Stimulated activated CD4-positive, alpha-beta T cell treated with anti-CD3 and anti-CD28 coated beads, Interleukin-4, amount 100 ng/mL, for 4 hours (primary cell): ENCODE results near the gene WDR11.

Experiments used
- DNase-seq, 2 experiments: peaks; one replicate each; pipeline ENCODE4 v3.0.0-alpha.2; 2020

The WDR11 gene, protein sequence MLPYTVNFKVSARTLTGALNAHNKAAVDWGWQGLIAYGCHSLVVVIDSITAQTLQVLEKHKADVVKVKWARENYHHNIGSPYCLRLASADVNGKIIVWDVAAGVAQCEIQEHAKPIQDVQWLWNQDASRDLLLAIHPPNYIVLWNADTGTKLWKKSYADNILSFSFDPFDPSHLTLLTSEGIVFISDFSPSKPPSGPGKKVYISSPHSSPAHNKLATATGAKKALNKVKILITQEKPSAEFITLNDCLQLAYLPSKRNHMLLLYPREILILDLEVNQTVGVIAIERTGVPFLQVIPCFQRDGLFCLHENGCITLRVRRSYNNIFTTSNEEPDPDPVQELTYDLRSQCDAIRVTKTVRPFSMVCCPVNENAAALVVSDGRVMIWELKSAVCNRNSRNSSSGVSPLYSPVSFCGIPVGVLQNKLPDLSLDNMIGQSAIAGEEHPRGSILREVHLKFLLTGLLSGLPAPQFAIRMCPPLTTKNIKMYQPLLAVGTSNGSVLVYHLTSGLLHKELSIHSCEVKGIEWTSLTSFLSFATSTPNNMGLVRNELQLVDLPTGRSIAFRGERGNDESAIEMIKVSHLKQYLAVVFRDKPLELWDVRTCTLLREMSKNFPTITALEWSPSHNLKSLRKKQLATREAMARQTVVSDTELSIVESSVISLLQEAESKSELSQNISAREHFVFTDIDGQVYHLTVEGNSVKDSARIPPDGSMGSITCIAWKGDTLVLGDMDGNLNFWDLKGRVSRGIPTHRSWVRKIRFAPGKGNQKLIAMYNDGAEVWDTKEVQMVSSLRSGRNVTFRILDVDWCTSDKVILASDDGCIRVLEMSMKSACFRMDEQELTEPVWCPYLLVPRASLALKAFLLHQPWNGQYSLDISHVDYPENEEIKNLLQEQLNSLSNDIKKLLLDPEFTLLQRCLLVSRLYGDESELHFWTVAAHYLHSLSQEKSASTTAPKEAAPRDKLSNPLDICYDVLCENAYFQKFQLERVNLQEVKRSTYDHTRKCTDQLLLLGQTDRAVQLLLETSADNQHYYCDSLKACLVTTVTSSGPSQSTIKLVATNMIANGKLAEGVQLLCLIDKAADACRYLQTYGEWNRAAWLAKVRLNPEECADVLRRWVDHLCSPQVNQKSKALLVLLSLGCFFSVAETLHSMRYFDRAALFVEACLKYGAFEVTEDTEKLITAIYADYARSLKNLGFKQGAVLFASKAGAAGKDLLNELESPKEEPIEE

DNA sequence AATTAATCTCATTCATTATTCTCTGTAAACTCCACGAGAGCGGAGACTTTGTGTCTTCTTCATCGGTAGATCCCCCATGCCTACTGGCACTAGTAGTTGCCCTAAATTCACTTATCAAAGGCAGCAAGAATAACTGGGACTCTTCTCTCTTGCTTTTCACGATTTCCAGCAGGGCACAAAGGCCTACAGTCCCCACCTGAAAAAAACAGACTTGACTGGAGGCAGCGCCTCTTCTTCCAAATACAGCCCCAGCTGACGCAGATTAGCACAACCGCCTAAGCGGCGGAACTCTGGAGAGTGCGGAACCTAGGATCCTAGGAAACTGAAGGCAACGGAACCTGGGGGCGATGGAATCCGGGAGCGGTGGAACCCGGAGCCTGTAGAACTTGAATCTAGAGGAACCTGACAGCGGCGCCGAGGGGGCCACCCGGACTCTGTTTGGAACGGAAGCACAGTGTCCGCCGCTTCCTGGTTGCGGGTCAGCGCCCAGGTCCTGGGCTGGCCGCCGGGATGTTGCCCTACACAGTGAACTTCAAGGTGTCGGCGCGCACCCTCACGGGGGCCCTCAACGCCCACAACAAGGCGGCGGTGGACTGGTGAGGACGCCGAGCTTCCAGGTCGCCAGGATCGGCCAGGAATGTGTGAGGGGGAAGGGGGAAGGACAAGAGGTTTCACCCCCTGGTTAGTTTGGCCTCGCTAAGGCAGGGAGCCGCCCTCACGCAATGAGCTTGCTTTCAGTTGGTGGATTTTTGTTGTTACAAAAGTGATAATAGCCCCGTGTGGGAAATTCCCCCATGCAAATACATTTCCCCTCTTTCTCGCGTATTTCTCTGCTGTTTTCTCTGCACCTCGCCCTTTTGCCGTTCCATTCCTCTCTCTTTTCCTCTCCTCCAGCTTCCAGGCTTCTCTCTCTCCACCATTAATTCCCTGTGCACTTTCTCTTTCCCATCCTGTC, at the start of gene WDR11:
Gene WDR11 (plus strand): TSS at position 452 of the 955 bp plus-strand sequence. CDS start 59 bp downstream, at position 511.
- DNase-seq: peak; percentile 49 to 68

DNA sequence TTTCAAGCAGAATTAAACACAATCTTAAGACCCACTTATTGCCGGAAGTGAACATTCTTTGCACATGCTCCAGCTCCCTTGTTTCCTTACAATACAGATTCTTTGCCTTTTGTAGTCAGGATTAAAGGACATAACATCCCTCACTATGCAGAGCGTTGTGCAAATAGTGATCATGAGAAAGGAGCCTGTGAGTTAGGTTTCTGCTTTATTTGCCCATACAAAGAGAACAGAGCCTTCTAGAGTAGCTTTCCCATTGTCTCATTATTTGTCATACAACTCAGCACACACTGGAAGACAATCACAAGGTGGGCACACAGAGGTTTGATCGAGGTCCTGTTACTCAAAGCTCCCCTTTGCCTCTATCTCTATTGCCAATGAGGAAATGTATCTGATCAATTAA, 48.2 kb upstream of the WDR11 start:
- no peak for DNase-seq

DNA sequence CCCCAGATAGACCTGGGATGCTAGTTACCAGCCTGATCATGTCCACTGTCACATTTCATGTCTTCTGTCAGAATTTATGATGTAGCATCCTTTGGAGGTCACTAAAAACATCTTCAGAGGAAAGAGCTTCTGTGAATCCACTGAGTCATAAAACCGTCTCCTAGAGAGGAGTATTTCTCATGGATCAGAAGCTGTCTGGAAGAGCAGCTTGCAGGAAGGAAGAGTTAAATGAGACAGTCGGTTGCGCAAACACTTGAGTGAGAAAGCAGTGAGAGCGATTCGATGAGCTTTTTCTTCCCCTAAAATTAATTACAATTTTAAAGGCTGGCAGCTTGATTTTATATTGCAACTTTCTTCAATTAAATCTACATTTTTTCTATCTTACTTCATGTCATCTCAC, 47.2 kb upstream of the WDR11 start:
- no peak for DNase-seq

DNA sequence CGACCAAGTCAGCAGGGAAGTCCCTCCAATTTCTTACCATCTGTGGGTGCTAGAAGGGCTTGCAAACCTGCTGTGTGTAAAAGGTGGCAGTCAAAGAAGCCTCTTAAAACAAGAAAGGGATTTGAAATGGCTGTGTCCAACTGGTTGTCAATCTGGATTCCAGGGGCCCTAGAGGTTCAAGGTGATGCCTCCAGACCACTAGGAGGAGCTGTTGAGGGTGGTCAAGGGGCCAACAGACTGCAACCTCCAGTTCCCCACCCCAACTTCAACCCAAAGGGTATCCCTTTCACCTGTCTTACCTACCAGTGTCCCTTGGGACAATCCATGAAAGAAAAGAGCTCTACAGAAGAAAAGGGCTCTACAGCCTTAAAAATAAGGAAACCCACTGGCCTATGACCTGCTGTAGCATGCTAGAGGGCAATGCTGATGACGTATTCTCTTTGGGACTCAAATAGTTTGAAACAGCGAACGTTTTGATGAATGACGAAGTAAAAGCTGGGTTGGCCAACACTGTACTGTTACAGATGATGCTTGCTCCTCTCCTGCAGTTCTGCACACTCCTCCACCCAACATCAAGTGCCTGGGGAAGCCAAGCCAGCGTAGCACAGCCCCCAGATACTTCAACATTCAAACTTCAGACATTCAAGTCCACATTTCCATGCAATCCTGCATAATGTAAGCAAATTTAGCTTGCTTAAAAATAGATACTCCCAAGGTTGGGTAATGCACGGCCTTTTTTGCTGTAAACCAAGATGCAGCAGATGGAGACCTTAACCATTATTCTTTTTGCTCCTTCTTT, 45.9 kb upstream of the WDR11 start:
- no peak for DNase-seq

- DNase-seq: no peak
These were observed 45.1 kb upstream of the WDR11 start for GRCh38 chr10:120806081-120806480.

DNA sequence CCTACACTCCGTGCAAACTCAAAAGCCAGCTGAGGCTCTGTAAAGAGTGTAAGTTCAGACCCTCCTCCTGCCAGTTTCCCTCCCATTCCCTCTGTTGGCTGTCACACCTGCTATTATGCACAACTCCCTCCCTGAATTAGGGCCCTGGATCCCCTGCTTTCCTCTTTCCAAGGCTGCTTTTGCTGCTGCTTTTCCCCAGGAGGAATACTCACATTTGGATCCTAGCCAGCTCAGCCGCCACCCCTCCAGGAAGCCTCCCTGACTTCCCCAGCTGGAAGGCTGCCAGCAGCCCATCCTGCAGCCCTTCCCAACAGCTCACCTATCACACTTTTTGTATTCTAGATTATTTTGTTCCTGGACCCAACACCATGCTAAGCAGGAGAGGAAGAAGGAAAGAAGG, 40.9 kb upstream of the WDR11 start:
- DNase-seq: no peak

DNA sequence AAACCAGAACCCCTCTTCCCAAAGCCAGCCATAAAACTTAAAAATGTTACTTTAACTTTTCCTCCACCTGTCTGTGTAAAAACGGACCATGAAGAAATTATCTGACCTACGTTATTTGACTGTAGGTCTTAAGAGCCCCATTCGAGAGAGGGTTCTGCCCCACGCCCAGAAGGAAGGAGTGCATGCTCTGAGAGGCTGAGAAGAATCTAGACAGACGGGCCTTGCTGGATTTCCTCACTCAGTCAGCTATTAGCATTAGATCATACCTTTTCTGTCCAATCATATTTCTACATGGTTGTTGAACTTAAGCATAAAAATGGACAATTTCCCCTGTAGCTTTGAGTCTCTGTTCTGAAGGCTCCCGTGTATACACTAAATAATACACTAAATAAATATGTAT, 38.1 kb upstream of the WDR11 start:
- no peak for DNase-seq

DNA sequence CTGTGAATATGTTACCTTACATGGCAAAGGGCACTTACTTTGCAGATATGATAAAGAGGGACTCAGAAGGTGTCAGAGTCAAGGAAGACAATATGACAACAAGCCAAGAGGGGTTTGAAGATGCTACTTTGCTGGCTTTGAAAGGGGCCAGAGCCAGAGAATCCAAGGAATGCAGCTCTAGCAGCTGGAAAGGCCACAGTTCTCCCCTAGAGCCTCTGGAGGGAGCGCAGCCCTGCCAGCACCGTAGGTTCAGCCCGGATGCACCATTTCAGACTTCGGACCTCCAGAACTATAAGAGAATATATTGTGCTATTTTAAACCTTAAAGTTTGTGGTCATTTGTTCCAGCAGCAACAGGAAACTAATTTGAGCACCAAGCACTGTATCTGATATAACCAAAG, 32.9 kb upstream of the WDR11 start:
- no peak for DNase-seq

DNA sequence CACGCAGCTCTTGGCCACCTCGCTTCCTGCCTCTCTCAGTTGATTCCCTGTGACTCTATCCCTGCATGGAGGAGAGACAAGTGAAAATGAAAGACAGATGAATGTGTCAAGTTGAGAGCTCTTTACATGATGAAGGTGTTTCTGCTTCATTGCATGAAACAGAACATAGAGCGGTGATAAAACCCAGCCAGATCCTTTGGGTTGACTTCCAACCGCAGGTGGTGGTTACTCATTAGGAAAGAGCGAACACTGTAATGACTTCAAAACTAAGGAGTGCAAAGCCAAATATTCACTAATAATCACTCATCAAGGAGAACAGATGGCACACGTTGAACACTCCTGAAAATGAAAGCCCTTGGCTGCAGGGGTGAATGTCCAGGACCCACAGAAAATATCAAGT, 31.8 kb upstream of the WDR11 start:
- DNase-seq: no peak

- DNase-seq: no peak
These were observed 27.9 kb upstream of the WDR11 start for GRCh38 chr10:120823266-120823665.

GRCh38 chr10:120824881-120825309, 26.3 kb upstream of the WDR11 start:
- no peak for DNase-seq

GRCh38 chr10:120825878-120826769, 25.0 kb upstream of the WDR11 start:
- no peak for DNase-seq

GRCh38 chr10:120827251-120827875, 23.8 kb upstream of the WDR11 start:
- DNase-seq: no peak

- no peak for DNase-seq
These were observed 22.3 kb upstream of the WDR11 start for GRCh38 chr10:120828763-120829319.

DNA sequence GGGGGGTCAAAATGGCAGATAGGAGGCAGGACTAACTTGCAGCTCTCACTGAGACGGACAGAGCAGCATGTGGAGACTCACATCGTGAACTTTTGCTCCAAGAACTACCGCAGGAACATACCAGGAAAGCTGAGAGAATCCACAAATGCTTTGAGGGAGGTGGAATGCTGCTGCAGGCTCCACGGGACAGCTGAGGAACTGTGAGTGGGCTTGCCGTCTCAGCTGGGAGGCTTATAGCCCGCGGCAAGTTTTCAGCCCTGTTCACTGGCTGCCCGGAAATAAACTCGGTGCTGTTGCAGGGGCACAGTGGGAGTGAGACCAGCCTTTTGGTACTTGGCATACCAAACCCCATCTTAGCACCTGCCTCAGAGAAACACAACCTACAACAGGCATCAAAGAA, 19.1 kb upstream of the WDR11 start:
- no peak for DNase-seq

DNA sequence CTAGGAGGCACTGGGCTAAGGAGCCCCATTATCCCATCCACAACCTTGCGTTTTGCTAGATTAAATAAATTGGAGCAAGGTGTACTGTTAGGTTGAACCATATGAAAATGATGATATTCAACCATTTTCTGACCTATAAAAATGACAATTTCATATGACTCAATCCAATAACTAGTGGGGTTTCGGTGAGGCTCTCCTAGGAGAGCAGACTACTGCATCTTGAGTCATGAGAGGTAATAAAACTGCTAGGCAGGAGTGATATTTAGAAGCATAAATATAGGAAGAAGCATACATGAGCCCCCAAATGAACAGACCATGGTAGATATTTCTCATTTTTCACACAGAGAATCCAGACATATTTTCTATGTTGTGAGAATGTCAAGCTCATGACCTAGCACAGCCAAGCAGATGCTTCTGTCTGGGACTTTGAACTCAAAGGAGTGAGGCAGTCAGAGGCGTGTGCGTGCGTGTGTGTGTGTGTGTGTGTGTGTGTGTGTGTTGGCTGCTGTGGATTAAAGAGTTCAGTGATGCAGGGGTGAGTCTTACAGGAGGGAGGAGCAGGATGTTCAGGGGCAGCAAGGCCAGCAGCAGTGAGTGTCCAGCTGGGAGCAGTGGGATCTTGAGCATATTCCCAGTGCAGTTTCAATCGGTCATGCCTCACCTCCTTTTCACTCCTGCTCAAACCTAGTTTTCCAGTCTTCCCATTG, 17.8 kb upstream of the WDR11 start:
- no peak for DNase-seq

DNA sequence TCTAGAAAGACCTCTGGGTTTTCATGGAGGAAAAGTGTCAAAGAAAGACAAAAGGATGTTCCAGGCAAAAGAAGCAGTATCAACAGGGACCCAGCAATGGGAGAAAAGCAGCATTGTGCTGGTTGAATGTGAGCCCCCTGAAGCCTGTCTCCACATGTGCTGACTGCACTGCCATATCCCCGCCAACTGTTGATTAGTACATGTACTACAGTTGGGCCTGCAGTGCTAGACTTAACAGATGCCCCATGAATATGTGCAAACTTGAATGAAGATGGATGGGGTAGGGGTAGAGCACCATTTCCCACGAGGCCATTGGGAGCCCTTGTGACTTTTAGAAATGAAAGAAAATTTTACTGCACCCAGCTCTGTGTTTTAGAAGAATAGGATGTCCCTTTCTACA, 15.6 kb upstream of the WDR11 start:
- DNase-seq: no peak

GRCh38 chr10:120838941-120839340, 12.2 kb upstream of the WDR11 start:
- DNase-seq: no peak
